HG02973 (cell line): ENCODE results near the gene TTF1.
"Not testable (repeated sequence)": the region's sequence is repeated elsewhere in the genome, so short reads cannot be mapped to it uniquely, and the experiment has no call there.

Source experiments
- ATAC-seq: cut with Tn5 transposase; IDR thresholded peaks from one replicate; pipeline ENCODE4 v1.9.1; 2021; ENCODE audit warnings: moderate library complexity; ENCODE audit not compliant: unreplicated experiment

The TTF1 gene

GRCh38 chr9:132412089-132412488 is 5.4 kb upstream of the TTF1 start:
- ATAC-seq: no peak

DNA sequence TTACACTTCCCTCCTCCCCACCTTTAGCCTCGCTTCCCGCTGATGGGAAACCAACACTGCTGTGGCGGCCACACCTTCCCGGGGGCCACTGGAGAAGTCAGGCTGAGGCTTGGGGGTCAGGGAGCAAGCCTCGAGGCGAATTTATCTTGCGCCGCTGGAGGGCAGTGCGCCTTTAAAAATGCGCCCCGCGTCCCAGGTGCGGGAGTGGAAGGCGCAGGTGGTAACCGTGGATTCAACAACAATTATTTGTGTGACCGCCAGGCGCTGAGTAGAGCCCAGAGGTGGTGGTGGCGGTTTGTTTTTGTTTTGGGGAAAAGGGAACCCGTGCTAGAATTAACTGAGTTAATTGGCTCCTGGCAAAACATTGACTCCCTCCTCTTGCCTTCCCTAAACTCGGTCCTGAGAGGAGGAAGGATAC is 4.5 kb upstream of the TTF1 start:
- no peak for ATAC-seq

DNA sequence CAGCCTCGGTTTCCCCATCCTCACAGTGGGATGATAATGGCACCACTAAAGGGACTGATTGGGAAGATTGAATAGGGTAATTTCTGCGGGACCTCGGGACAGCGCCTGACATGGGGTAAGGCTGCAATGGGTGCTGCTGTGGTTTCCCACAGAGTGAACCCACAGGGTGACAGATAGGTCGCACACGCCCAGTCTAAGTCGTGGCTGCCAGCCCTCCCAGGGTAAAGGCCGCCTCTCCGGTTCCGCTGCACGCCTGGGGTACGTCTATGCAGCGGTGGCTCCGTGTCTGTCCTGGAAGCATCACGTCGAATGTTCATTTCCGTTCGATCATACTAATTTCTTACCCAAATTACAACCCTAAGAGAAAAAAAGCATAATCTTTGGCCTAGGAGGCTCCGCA is 4.0 kb upstream of the TTF1 start:
- no peak for ATAC-seq

- ATAC-seq: no peak
Measured at GRCh38 chr9:132409828-132410528, 3.3 kb upstream of the TTF1 start, which contains the start of gene CFAP77. Gene CFAP77 (plus strand): TSS chr9:132410211. CDS start chr9:132410272, 61 bp downstream.

GRCh38 chr9:132408521-132408920 is 1.9 kb upstream of the TTF1 start:
- no peak for ATAC-seq

DNA sequence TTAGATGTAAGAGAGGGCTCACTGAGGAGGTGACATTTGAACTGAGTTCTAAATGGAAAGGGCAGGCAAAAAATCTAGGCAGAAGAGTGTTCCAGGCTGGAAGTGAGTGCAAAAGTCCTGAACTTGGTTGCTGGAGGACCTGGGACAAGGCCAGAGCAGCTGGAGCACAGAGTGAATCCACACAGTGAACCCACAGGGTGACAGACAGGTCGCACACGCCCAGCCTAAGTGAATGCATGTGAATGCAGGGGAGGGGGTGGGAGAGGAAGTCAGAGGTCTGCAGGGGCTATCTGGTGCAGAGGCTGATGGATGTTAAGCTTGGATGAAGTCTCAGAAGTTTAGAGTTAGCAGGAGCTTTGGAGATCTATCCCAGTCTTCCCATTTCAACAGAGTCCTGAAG is 556 bp upstream of the TTF1 start:
- ATAC-seq: no peak

DNA sequence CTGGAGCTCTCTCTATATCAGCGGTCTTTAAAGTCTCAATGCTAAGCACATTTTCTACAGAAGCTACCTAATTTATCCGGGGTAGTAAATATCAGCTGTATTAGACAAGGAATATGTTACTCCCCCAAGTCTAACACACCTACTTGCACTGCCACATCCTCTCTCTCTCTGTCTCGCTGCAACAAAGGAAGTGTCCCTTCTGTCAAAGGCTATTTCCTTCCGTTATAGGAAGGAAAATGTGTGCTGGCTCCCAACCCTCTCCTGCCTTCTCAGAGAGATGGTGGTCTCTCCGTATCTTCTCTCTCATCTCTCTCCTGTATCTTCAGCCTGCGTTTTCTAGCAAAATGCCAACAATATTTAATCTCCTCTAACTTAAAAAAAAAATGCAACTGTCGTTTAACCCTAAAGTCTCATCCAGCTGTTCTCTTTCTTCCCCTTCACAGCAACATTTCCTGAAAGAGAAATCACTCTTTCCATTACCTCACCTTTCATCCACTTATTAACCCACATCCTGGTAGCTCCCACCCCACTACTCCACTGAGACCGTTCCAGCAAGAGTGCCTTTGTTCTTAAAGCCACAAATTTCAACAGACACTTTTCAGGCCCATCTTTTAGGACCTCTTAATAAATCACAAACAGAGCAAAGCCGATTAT is 2.3 kb downstream of the TTF1 start:
- ATAC-seq: no peak

GRCh38 chr9:132401824-132402223 is 4.8 kb downstream of the TTF1 start:
- ATAC-seq: no peak

GRCh38 chr9:132395560-132395959 is 11.1 kb downstream of the TTF1 start:
- ATAC-seq: no peak

DNA sequence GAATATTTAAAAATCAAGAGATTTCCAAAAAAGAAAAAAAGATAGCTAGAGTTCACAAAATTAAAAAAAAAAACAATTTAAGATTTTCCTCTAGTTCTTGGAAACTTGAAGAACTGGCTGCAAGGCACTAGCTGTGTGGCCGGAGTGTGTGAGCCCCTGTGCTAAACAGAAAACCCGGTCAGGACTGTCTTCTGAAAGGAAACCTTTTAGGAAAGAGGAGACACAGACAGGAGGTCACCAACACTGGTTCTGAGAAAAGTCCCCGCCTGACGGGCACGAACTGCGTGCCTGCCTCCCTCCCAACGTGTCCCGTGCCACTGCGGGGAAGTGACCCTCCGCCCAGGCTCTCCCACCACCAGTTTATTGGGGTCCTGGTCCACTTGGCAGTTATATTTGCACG is 15.2 kb downstream of the TTF1 start:
- ATAC-seq: no peak

- no peak for ATAC-seq
Measured at GRCh38 chr9:132390966-132391365, 15.7 kb downstream of the TTF1 start.

DNA sequence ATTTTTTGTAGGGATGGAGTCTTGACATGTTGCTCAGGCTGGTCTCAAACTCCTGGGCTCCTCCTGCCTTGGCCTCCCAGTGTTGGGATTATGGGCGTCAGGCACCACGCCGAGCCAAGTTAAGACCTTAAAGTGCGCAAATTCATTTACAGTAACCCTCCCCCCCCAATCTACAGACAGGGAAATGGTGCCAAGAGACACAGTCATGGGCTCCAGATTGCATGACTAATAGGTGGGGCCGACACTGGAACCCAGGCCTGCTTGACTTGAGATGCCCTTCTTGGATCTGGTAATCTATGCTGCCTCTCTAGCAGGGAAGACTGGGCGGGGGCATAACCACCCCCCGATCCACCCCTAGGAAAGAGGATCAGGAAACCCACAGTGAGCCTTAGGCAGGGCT is 19.5 kb downstream of the TTF1 start:
- ATAC-seq: no peak

DNA sequence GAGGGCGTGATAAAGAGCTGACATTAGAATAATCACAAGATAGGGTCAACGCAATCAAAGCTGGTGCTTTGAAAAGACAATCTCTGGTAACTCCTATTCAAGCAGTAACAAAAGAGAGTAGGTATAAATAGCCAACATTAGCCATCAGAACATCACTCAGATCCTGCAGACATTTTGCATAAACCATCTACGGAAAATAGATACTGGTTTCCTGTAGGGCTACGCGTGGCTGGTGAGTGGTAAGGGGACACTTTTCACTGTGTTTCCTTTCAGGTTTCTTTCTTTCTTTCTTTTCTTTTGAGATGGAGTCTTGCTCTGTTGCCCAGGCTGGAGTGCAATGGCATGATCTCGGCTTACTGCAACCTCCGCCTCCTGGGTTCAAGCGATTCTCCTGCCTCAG is 22.3 kb downstream of the TTF1 start:
- ATAC-seq: no peak

GRCh38 chr9:132383462-132383883 is 23.2 kb downstream of the TTF1 start:
- no peak for ATAC-seq

GRCh38 chr9:132381966-132382541 is 24.6 kb downstream of the TTF1 start:
- peak; percentile 71 for ATAC-seq

DNA sequence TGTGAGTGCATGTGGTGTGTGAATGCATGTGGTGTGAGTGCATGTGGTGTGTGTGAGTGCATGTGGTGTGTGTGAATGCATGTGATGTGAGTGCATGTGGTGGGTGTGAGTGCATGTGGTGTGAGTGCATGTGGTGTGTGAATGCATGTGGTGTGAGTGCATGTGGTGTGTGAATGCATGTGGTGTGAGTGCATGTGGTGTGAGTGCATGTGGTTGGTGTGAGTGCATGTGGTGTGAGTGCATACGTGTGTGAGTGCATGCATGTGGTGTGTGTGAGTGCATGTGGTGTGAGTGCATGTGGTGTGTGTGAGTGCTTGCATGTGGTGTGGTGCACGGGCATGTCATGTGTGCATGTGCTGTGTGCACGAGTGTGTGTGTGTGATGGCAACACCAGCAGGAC is 28.2 kb downstream of the TTF1 start:
- ATAC-seq: not testable (repeated sequence)

GRCh38 chr9:132377769-132378168 is 28.9 kb downstream of the TTF1 start:
- ATAC-seq: not testable (repeated sequence)

DNA sequence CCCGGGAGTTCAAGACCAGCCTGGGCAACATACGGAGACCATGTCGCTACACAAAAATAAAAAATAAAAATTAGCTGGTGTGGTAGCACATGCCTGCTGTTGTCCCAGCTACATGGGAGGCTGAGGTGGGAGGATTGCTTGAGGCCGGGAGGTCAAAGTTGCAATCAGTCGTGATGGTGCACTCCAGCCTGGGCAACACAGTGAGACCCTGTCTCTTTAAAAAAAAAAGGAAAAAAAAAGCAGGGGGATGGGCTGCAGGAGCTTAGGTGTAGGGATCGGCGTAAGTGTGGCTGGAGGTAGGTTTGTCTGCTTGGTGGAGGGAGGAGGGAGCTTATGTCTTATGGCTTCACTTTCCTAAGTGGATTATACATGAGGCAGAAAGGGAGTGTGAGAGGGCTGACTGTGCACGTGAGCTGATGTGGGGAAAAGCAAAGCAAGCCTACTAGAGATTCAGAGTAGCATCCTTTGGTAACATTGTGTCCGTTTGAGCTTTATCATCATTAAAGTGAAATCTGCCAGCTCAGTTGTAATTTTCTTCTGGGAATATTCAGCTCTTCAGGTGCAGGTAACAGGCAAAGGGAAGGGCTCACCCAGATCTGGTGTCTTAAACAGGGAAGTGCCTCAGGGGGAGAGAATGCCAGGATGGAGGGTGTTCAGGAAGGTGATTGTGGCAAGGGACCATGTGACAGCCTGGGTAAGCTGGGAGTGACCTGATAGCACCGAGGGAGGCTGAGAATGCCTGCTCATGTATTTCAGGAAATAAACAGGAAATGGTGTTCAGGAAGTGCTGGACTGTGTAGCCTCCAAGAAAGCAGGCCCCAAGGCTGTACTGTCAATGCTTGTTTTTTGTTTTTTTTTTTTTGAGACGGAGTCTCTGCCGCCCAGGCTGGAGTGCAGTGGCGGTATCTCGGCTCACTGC is 34.2 kb downstream of the TTF1 start:
- ATAC-seq: no peak

DNA sequence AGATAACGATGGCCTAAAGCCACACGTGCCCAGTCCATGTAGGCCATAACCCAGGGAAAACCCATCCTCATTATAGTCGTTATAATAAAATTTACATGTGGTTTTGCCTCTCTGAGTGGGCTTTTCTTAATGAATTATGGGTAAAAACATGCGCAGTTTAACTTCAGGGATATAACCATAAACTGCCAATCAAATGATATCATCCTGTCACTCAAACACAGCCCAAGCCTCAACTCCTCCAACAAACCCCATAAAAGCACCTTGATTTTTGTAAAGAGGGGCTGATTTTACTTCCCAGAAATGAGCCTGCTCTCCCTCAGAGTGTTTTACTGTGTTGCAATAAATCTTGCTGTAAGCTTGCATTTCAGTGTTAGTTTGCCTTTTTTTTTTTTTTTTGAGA is 36.0 kb downstream of the TTF1 start:
- ATAC-seq: no peak

- ATAC-seq: no peak
Measured at GRCh38 chr9:132369421-132369820, 37.2 kb downstream of the TTF1 start.

DNA sequence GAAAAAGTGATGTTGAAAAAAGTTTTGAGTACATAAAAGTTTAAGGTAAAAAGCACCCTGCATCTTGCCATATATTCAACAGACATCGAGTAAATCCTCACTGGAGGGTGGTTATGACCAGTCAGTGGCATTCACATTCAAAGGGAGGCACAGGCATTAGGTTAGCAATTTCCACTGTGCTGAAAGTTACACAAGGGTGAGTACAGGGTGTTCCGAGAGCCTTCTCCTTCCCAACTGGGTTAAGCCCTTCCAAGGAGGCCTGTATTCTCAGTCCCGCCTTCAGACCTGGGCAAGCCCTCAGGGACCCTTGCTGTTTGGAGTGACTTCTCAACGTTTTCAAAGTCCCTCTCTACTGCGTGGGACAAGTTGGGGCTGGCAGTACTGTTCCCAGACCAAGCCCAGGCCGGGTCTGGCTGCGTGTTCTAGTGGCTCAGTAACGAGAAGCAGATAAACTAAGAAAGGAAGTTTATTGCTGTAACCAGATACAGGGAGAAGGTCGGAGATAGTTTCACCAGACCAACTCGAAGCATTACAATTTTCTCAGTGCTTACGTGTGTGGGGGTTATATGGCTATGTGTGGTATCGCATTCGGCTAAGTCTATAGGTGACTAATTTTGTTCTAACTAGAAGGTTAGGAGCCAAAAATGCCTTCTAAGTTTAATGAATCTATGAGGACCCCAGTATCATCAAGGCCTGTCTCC is 38.9 kb downstream of the TTF1 start:
- no peak for ATAC-seq
